Gastrocnemius medialis (tissue), 4 donors: ENCODE measurements around the gene ITPR2.

Experiments used
- POLR2A ChIP-seq, 2 donors: fragments of 450-650 bp; IDR thresholded peaks; one replicate each; pipeline ENCODE4 v1.6.1; 2017; ENCODE audit warnings: antibody characterized with exemption in 2 of 2, mild to moderate bottlenecking in 2 of 2, moderate library complexity in 2 of 2
- TF ChIP-seq, protein P1 (sequence below), 5 experiments: fragments of 450-650 bp in 3 of 5; fragments of 200-600 bp in 2 of 5; sonication (generic) in 2 of 5; IDR thresholded peaks in 4 of 5; conservative IDR thresholded peaks in 1 of 5; 1 replicate in 4 of 5; 2 replicates in 1 of 5; pipeline ENCODE4 v1.5.1; 2016 to 2019; ENCODE audit warnings: antibody characterized with exemption in 5 of 5, mild to moderate bottlenecking in 3 of 5, moderate library complexity in 3 of 5

DNA sequence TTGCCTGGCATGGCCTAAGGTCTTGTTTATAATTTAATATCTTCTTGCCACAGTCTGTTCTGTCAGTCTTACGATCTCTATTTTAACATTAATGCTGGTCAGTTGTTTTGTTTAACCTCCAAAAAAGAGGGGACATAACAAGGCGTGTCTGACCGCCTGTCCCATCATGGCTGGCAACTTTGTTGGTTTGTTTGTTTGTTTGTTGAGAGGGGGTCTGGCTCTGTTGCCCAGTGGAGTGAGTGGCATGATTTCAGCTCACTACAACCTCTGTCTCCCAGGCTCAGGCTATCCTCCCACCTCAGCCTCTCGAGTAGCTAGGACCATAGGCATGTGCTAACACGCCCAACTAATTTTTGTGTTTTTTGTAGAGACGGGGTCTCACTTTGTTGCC is 36.1 kb upstream of the ITPR2 start:
- TF ChIP-seq, protein P1, sequence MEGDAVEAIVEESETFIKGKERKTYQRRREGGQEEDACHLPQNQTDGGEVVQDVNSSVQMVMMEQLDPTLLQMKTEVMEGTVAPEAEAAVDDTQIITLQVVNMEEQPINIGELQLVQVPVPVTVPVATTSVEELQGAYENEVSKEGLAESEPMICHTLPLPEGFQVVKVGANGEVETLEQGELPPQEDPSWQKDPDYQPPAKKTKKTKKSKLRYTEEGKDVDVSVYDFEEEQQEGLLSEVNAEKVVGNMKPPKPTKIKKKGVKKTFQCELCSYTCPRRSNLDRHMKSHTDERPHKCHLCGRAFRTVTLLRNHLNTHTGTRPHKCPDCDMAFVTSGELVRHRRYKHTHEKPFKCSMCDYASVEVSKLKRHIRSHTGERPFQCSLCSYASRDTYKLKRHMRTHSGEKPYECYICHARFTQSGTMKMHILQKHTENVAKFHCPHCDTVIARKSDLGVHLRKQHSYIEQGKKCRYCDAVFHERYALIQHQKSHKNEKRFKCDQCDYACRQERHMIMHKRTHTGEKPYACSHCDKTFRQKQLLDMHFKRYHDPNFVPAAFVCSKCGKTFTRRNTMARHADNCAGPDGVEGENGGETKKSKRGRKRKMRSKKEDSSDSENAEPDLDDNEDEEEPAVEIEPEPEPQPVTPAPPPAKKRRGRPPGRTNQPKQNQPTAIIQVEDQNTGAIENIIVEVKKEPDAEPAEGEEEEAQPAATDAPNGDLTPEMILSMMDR (IDR thresholded peaks at IDR 0.05 in 4 of 5, conservative IDR thresholded peaks at IDR 0.05 in 1 of 5): no peak
- TF ChIP-seq POLR2A (IDR thresholded peaks at IDR 0.05): no peak
